Fibroblast of lung (primary cell): ENCODE measurements around the gene PBX4. TPM values are rescaled to one million over a fixed set of nuclear protein-coding genes. Genes with fewer than 3 reads are reported as not detected.

Experiments
- DNase-seq, 2 donors: peaks; one replicate each; pipeline versions ENCODE4 v3.0.0 to v3.0.0-alpha.2; 2010; ENCODE audit warnings: low read depth in 2 of 2
- H2AFZ ChIP-seq: 2 replicates; pipeline ENCODE4 v1.5.1; 2012; ENCODE audit warnings: low read length, control low read depth, inconsistent platforms
- H3K27ac ChIP-seq: 2 replicates; pipeline ENCODE4 v1.5.1; 2011; ENCODE audit warnings: low read length, control low read depth; ENCODE audit not compliant: insufficient read depth
- H3K27me3 ChIP-seq: 2 replicates; pipeline ENCODE4 v1.5.1; 2011; ENCODE audit warnings: mild to moderate bottlenecking, low read length; ENCODE audit not compliant: control insufficient read depth, insufficient read depth
- H3K36me3 ChIP-seq: 2 replicates; pipeline ENCODE4 v1.5.1; 2011; ENCODE audit warnings: low read length; ENCODE audit not compliant: control insufficient read depth, insufficient read depth
- H3K4me1 ChIP-seq: 2 replicates; pipeline ENCODE4 v1.5.1; 2011; ENCODE audit warnings: low read length; ENCODE audit not compliant: control insufficient read depth, insufficient read depth; ENCODE audit errors: extremely low read depth
- H3K4me2 ChIP-seq: 2 replicates; pipeline ENCODE4 v1.5.1; 2011; ENCODE audit warnings: low read length, control low read depth; ENCODE audit not compliant: insufficient read depth; ENCODE audit errors: extremely low read depth
- H3K4me3 ChIP-seq, 4 experiments: fragments of 200-600 bp in 1 of 4; sonication (generic) in 1 of 4; replicated peaks in 1 of 4; 2 replicates each; pipeline ENCODE4 v1.5.1; 2011 to 2016; ENCODE audit warnings: low read length in 4 of 4, low read depth in 3 of 4, mild to moderate bottlenecking in 3 of 4, control low read depth in 2 of 4, inconsistent platforms in 1 of 4, mixed read lengths in 1 of 4; ENCODE audit not compliant: insufficient read depth in 1 of 4; ENCODE audit errors: control extremely low read depth in 1 of 4
- H3K79me2 ChIP-seq: 2 replicates; pipeline ENCODE4 v1.5.1; 2012; ENCODE audit warnings: mild to moderate bottlenecking, low read length, inconsistent platforms; ENCODE audit not compliant: control insufficient read depth, insufficient read depth
- H3K9ac ChIP-seq: 2 replicates; pipeline ENCODE4 v1.5.1; 2011; ENCODE audit warnings: mild to moderate bottlenecking, low read length, control low read depth; ENCODE audit not compliant: insufficient read depth
- H3K9me3 ChIP-seq: 2 replicates; pipeline ENCODE4 v1.5.1; 2012; ENCODE audit warnings: low read depth, low read length; ENCODE audit not compliant: control insufficient read depth, insufficient read depth
- H4K20me1 ChIP-seq: 2 replicates; pipeline ENCODE4 v1.5.1; 2011; ENCODE audit warnings: low read length; ENCODE audit not compliant: control insufficient read depth, insufficient read depth; ENCODE audit errors: extremely low read depth
- CTCF ChIP-seq, 2 donors: IDR thresholded peaks in 1 of 2; conservative IDR thresholded peaks in 1 of 2; 1 replicate in 1 of 2; 2 replicates in 1 of 2; pipeline ENCODE4 v1.5.1; 2011 to 2012; ENCODE audit warnings: low read length in 2 of 2, control low read depth in 1 of 2, inconsistent platforms in 1 of 2, low read depth in 1 of 2, mild to moderate bottlenecking in 1 of 2
- EZH2 ChIP-seq: IDR thresholded peaks from 2 replicates; pipeline ENCODE4 v1.5.1; 2012; ENCODE audit warnings: low read length, control low read depth, mild to moderate bottlenecking; ENCODE audit errors: missing control alignments
- polyA plus RNA-seq, 2 donors: library from polyadenylated mRNA; depleted of rRNA in 1 of 2; stranded (reverse) in 1 of 2; unstranded in 1 of 2; fragments of >200 nt; gene quantifications; 2 replicates each; pipeline ENCODE4 v1.2.1, GENCODE V29; 2011 to 2012; ENCODE audit warnings: missing spikeins in 1 of 2
- total RNA-seq: library from RNA; depleted of rRNA; stranded (reverse); fragments of >200 nt; gene quantifications from 2 replicates; pipeline ENCODE4 v1.2.1, GENCODE V29; 2014

PBX4 gene
- total and polyA plus RNA-seq, 2 donors (not counting 1 experiment from before 2014, with no cell fraction given) = 0.39 to 1.7 TPM

- no peak for TF ChIP-seq CTCF (conservative IDR thresholded peaks at IDR 0.05 in 1 of 2, IDR thresholded peaks at IDR 0.05 in 1 of 2; ENCODE audit: low read depth in 1 of 2, low read length in 2 of 2)
- no peak for TF ChIP-seq EZH2
These were observed 20.6 kb downstream of the PBX4 start for GRCh38 chr19:19597809-19598306.

GRCh38 chr19:19595171-19595701 lies 23.3 kb downstream of the PBX4 start:
- H3K4me2 ChIP-seq = no peak overlapping the region

More at GRCh38 chr19:19597809-19598306, 20.6 kb downstream of the PBX4 start:
- DNase-seq = no peak
- Histone ChIP-seq H3K4me2 (no peak overlapping the region), H3K9me3 (no peaks in the 10 kb centered on the region), H3K4me3 (no peak overlapping the region), H3K79me2 (no peaks in the 10 kb centered on the region), H4K20me1 (no peaks in the 10 kb centered on the region), H3K36me3 (no peaks in the 10 kb centered on the region), H3K9ac (no peak overlapping the region), H2AFZ (no peak overlapping the region), H3K27ac (no peak overlapping the region), H3K27me3 (no peaks in the 10 kb centered on the region), H3K4me1 (peaks cover 9% of the 10 kb centered on the region)

GRCh38 chr19:19594381-19594780 lies 24.1 kb downstream of the PBX4 start:
- H3K36me3 ChIP-seq = no peaks in the 10 kb centered on the region
- H3K4me1 ChIP-seq = peaks cover 18% of the 10 kb centered on the region
- H3K27ac ChIP-seq = no peak overlapping the region
- no peaks in the 10 kb centered on the region for H3K9me3 ChIP-seq
- H3K4me3 ChIP-seq = no peak overlapping the region
- TF ChIP-seq CTCF (conservative IDR thresholded peaks at IDR 0.05 in 1 of 2, IDR thresholded peaks at IDR 0.05 in 1 of 2; ENCODE audit: low read depth in 1 of 2, low read length in 2 of 2) (no peak), EZH2 (no peak)
- H3K27me3 ChIP-seq = no peaks in the 10 kb centered on the region
- DNase-seq = no peak
- H4K20me1 ChIP-seq = no peaks in the 10 kb centered on the region
- no peak overlapping the region for H3K4me2 ChIP-seq
- no peak overlapping the region for H3K9ac ChIP-seq
- H2AFZ ChIP-seq = no peak overlapping the region
- H3K79me2 ChIP-seq = no peaks in the 10 kb centered on the region

More at GRCh38 chr19:19595171-19595701, 23.3 kb downstream of the PBX4 start:
- DNase-seq = peak in 1 of 2 donors; percentile 73
- TF ChIP-seq EZH2 = no peak
- TF ChIP-seq CTCF (conservative IDR thresholded peaks at IDR 0.05 in 1 of 2, IDR thresholded peaks at IDR 0.05 in 1 of 2; ENCODE audit: low read depth in 1 of 2, low read length in 2 of 2) = no peak
- no peak overlapping the region for H3K27ac ChIP-seq
- H3K36me3 ChIP-seq = no peaks in the 10 kb centered on the region
- no peaks in the 10 kb centered on the region for H3K9me3 ChIP-seq
- no peaks in the 10 kb centered on the region for H3K79me2 ChIP-seq
- H3K27me3 ChIP-seq = no peaks in the 10 kb centered on the region
- H2AFZ ChIP-seq = no peak overlapping the region
- no peak overlapping the region for H3K9ac ChIP-seq
- no peak overlapping the region for H3K4me3 ChIP-seq
- no peaks in the 10 kb centered on the region for H4K20me1 ChIP-seq
- H3K4me1 ChIP-seq = peaks cover 18% of the 10 kb centered on the region
